Panc1 (cell line): ENCODE results near the gene PLEKHG7. TPM values are rescaled to one million over a fixed set of nuclear protein-coding genes. Genes with fewer than 3 reads are reported as not detected.
"Not testable (repeated sequence)": the region's sequence is repeated elsewhere in the genome, so short reads cannot be mapped to it uniquely, and the experiment has no call there.

Experiments
- ATAC-seq: fragments of 200-7000 bp; cut with Tn5 transposase; 2 replicates; pipeline ENCODE4 v1.9.1; 2020; ENCODE audit warnings: mild to moderate bottlenecking, moderate library complexity
- BruUV-seq: library from RNA; stranded (reverse); fragments of 400-500 nt; replicated peaks from 2 replicates; lab custom pipeline; 2021; lab: Mats Ljungman, UMichigan
- CTCF ChIA-PET: fragments of 300-600 bp; sonication (Branson Sonifier 250); formaldehyde crosslinking; loops from one replicate; lab custom pipeline; 2022; ENCODE audit warnings: antibody characterized with exemption; lab: Charles Lee
- POLR2A ChIA-PET: fragments of 300-600 bp; sonication (Branson Sonifier 250); formaldehyde crosslinking; loops from one replicate; lab custom pipeline; 2022; ENCODE audit warnings: antibody characterized with exemption; lab: Charles Lee
- DNase-seq: peaks from one replicate; pipeline ENCODE4 v3.0.0-alpha.2; 2010; ENCODE audit warnings: low read depth, low spot score
- H3K27ac ChIP-seq: 2 replicates; pipeline ENCODE4 v1.5.1; 2011; ENCODE audit warnings: mild to moderate bottlenecking, low read length, inconsistent platforms
- H3K27me3 ChIP-seq: fragments of 200-500 bp; sonication (Bioruptor generic); 2 replicates; pipeline ENCODE4 v1.6.0; 2014; ENCODE audit warnings: low read length, inconsistent platforms; ENCODE audit not compliant: control insufficient read depth, insufficient read depth
- H3K36me3 ChIP-seq: fragments of 200-500 bp; sonication (Bioruptor generic); 2 replicates; pipeline ENCODE4 v1.5.1; 2014; ENCODE audit warnings: inconsistent platforms, mild to moderate bottlenecking, low read length, moderate library complexity; ENCODE audit not compliant: control insufficient read depth, insufficient read depth
- H3K4me1 ChIP-seq: 2 replicates; pipeline ENCODE4 v1.5.1; 2011; ENCODE audit warnings: inconsistent platforms, mild to moderate bottlenecking, low read length, moderate library complexity; ENCODE audit not compliant: control insufficient read depth, insufficient read depth
- H3K4me3 ChIP-seq, 2 experiments: 2 replicates each; pipeline ENCODE4 v1.5.1; 2011 to 2012; ENCODE audit warnings: low read depth in 2 of 2, low read length in 2 of 2, mild to moderate bottlenecking in 2 of 2, inconsistent platforms in 1 of 2, moderate library complexity in 1 of 2
- H3K9me3 ChIP-seq: fragments of 200-500 bp; sonication (Bioruptor generic); 2 replicates; pipeline ENCODE4 v1.5.1; 2014; ENCODE audit warnings: low read depth, mild to moderate bottlenecking, inconsistent platforms, low read length, moderate library complexity; ENCODE audit not compliant: control insufficient read depth, insufficient read depth
- POLR2AphosphoS5 ChIP-seq: IDR thresholded peaks from 2 replicates; pipeline ENCODE4 v1.6.1; 2012; ENCODE audit warnings: mild to moderate bottlenecking, low read depth, low read length, moderate library complexity
- SIN3A ChIP-seq: IDR thresholded peaks from 2 replicates; pipeline ENCODE4 v1.6.1; 2012; ENCODE audit warnings: low read depth, mild to moderate bottlenecking, low read length, moderate library complexity, borderline replicate concordance; ENCODE audit not compliant: insufficient read depth
- TCF7L2 ChIP-seq: IDR thresholded peaks from 2 replicates; pipeline ENCODE4 v1.6.1; 2011; ENCODE audit warnings: mild to moderate bottlenecking, low read depth, low read length, inconsistent platforms
- in situ Hi-C: cut with HindIII; loops from 2 replicates; pipeline ENCODE4 v1.10.0; 2016; ENCODE audit warnings: low sequenced_read_pairs, low pct_unique_long_range_greater_than_20kb
- intact Hi-C: fragments of 100-400 bp; cut with micrococcal nuclease; formaldehyde crosslinking; loops from one replicate; pipeline ENCODE4 v1.10.0; 2022; ENCODE audit not compliant: unreplicated experiment
- total RNA-seq: library from RNA; stranded (reverse); gene quantifications from one replicate; pipeline ENCODE4 v1.2.1, GENCODE V29; 2021; ENCODE audit not compliant: unreplicated experiment
- TF ChIP-seq, protein P1 (sequence below), 2 experiments: IDR thresholded peaks; 2 replicates each; pipeline ENCODE4 v1.6.1; 2011 to 2012; ENCODE audit warnings: low read depth in 2 of 2, control low read depth in 1 of 2, low read length in 1 of 2, mild to moderate bottlenecking in 1 of 2, moderate library complexity in 1 of 2; ENCODE audit not compliant: insufficient read depth in 1 of 2
- TF ChIP-seq, protein P2 (sequence below): fragments of 450-650 bp; IDR thresholded peaks from 2 replicates; pipeline ENCODE4 v1.5.1; 2017; ENCODE audit warnings: mild to moderate bottlenecking

The PLEKHG7 gene
- total RNA-seq, 1 experiment from 2014 or later = not detected

DNA sequence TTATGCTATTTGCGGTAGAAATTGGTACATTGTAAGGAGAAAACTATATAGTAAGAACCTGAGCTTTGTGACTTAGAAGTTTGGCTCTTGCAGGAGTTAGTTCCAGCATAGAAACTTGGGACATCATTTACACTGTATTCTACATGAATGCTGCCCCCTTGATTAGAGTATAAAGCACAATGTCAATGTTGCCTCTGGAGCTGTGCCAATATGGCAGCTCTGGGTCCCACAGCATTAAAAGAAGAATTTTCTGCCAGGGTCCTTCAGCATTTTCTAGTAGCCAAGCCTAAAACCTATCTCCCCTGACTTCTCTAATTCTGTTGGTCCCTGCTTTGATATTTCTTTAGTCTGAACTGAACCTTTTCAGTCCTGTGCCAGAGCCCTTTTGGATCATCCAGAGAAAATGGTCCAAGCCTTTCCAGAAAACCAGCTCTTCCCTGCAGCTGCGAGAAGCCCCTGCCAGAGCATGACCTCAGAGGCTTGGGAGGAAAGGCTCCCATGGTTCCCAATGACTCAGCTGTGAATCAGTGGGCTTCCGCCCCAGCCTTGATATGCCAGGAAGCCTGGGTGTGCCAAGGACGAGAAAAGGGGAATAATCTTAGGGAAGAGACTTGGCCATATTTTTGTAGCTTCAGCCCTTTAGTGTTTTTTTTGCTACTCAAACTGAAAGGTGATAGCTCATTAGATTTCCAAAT, 43.2 kb downstream of the PLEKHG7 start:
- CTCF ChIA-PET = no interaction called here

DNA sequence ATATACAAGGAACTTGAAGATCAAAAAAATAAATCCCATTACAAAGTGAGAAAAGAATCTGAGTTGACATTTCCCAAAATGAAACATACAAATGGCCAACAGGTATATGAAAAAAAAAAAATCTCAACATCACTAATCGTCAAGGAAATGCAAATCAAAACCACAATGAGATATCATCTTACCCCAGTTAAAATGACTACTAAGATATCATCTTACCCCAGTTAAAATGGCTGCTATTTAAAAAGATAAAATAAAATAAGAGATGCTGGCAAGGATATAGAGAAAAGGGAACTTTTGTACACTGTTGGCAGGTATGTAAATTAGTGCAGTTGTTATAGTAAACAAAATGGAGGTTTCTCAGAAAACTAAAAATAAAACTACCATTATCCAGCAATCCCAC, 44.4 kb downstream of the PLEKHG7 start:
- TF ChIP-seq, protein P1, sequence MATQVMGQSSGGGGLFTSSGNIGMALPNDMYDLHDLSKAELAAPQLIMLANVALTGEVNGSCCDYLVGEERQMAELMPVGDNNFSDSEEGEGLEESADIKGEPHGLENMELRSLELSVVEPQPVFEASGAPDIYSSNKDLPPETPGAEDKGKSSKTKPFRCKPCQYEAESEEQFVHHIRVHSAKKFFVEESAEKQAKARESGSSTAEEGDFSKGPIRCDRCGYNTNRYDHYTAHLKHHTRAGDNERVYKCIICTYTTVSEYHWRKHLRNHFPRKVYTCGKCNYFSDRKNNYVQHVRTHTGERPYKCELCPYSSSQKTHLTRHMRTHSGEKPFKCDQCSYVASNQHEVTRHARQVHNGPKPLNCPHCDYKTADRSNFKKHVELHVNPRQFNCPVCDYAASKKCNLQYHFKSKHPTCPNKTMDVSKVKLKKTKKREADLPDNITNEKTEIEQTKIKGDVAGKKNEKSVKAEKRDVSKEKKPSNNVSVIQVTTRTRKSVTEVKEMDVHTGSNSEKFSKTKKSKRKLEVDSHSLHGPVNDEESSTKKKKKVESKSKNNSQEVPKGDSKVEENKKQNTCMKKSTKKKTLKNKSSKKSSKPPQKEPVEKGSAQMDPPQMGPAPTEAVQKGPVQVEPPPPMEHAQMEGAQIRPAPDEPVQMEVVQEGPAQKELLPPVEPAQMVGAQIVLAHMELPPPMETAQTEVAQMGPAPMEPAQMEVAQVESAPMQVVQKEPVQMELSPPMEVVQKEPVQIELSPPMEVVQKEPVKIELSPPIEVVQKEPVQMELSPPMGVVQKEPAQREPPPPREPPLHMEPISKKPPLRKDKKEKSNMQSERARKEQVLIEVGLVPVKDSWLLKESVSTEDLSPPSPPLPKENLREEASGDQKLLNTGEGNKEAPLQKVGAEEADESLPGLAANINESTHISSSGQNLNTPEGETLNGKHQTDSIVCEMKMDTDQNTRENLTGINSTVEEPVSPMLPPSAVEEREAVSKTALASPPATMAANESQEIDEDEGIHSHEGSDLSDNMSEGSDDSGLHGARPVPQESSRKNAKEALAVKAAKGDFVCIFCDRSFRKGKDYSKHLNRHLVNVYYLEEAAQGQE (IDR thresholded peaks at IDR 0.05; ENCODE audit: insufficient read depth in 1 of 2, low read depth in 2 of 2, low read length in 1 of 2) = no peak
- TF ChIP-seq POLR2AphosphoS5 (no peak), TCF7L2 (no peak), SIN3A (no peak)
- TF ChIP-seq, protein P2, sequence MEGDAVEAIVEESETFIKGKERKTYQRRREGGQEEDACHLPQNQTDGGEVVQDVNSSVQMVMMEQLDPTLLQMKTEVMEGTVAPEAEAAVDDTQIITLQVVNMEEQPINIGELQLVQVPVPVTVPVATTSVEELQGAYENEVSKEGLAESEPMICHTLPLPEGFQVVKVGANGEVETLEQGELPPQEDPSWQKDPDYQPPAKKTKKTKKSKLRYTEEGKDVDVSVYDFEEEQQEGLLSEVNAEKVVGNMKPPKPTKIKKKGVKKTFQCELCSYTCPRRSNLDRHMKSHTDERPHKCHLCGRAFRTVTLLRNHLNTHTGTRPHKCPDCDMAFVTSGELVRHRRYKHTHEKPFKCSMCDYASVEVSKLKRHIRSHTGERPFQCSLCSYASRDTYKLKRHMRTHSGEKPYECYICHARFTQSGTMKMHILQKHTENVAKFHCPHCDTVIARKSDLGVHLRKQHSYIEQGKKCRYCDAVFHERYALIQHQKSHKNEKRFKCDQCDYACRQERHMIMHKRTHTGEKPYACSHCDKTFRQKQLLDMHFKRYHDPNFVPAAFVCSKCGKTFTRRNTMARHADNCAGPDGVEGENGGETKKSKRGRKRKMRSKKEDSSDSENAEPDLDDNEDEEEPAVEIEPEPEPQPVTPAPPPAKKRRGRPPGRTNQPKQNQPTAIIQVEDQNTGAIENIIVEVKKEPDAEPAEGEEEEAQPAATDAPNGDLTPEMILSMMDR = no peak
- no peaks in the 10 kb centered on the region for H3K27me3 ChIP-seq
- no peak overlapping the region for H3K4me3 ChIP-seq
- H3K36me3 ChIP-seq = no peaks in the 10 kb centered on the region
- CTCF ChIA-PET = no interaction called here
- H3K27ac ChIP-seq = no peak overlapping the region
- H3K9me3 ChIP-seq = no peaks in the 10 kb centered on the region
- ATAC-seq (no peak), DNase-seq (no peak)
- no TSS peak for BruUV-seq
- H3K4me1 ChIP-seq = no peaks in the 10 kb centered on the region
- intact Hi-C loops (no loop called here), in situ Hi-C loops (no loop called here)
- POLR2A ChIA-PET = no interaction called here

More for the DNA sequence above, 43.2 kb downstream of the PLEKHG7 start:
- TF ChIP-seq SIN3A = no peak
- no peak for TF ChIP-seq POLR2AphosphoS5
- TF ChIP-seq, protein P1 (IDR thresholded peaks at IDR 0.05; ENCODE audit: insufficient read depth in 1 of 2, low read depth in 2 of 2, low read length in 1 of 2) = no peak
- TF ChIP-seq TCF7L2 = no peak
- TF ChIP-seq, protein P2 = no peak
- Histone ChIP-seq H3K27me3 (no peaks in the 10 kb centered on the region; the same call in 1 of the 2 replicates), H3K9me3 (no peaks in the 10 kb centered on the region), H3K27ac (no peak overlapping the region), H3K4me1 (no peaks in the 10 kb centered on the region), H3K36me3 (no peaks in the 10 kb centered on the region), H3K4me3 (no peak overlapping the region)
- POLR2A ChIA-PET = no interaction called here
- intact Hi-C loops (no loop called here), in situ Hi-C loops (no loop called here)
- no TSS peak for BruUV-seq
- ATAC-seq (peak; percentile 87), DNase-seq (peak; percentile 52)

DNA sequence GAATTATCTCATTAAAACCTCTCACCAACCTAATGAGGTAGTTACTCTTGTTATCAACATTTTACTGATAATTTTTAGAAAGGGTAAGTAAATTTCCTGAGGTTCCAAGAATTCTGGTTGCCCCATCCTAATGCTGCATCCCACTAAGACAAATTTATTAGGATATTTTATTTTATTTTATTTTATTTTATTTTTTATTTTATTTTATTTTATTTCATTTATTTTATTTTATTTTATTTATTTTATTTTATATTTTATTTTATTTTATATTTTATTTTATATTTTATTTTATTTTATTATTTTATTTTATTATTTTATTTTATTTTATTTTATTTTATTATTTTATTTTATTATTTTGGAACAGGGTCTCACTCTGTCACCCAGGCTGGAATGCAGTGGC, 46.9 kb downstream of the PLEKHG7 start:
- H3K36me3 ChIP-seq, H3K27ac ChIP-seq, DNase-seq, CTCF ChIA-PET, H3K9me3 ChIP-seq, POLR2A ChIA-PET, H3K27me3 ChIP-seq, BruUV-seq, intact Hi-C loops, H3K4me3 ChIP-seq, H3K4me1 ChIP-seq, ATAC-seq, in situ Hi-C loops: not testable (repeated sequence)
